Activated CD4-positive, alpha-beta T cell treated with anti-CD3 and anti-CD28 coated beads for 1 hour (primary cell): ENCODE results near the gene HS6ST3.

Experiments used
- DNase-seq: peaks from one replicate; pipeline ENCODE4 v3.0.0-alpha.2; 2020

The HS6ST3 gene

DNA sequence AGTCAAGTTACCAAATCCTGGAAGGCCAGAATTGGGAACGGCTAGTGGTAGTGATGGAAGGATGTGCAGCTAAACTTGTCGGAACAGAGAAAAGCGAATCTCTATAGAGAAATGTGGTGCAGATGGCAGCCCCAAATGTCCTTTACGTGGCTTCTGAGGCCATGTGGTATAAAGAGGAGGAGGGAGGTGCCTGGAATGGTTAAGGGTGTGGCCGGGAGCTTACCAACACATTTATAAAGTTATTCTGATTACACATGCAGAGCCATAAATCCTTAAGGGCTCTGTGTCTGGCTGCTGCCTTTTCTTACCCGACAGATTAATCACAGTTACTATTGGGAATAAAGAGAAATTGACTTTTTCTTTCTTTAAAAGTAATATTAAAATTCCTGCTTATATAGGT is 714.3 kb downstream of the HS6ST3 start:
- no peak for DNase-seq

DNA sequence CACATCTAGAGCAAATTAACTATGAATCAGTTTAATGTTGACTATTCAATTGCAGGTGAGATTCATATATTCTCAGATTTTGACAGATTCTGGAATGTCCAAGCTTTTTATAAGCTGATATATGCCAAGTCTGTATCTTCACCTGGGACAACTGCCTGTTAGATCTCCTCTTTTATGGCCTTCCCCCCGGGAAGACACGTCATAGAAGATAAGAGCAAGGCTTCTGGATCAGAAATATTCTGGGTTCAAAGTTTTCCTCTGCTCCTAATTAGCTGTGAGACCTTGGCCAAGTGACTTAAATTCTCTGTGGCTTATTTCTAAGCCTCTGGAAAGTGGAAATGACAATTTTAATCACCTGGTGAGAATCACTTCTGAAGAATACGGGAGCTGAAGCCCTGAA is 716.8 kb downstream of the HS6ST3 start:
- DNase-seq: no peak

DNA sequence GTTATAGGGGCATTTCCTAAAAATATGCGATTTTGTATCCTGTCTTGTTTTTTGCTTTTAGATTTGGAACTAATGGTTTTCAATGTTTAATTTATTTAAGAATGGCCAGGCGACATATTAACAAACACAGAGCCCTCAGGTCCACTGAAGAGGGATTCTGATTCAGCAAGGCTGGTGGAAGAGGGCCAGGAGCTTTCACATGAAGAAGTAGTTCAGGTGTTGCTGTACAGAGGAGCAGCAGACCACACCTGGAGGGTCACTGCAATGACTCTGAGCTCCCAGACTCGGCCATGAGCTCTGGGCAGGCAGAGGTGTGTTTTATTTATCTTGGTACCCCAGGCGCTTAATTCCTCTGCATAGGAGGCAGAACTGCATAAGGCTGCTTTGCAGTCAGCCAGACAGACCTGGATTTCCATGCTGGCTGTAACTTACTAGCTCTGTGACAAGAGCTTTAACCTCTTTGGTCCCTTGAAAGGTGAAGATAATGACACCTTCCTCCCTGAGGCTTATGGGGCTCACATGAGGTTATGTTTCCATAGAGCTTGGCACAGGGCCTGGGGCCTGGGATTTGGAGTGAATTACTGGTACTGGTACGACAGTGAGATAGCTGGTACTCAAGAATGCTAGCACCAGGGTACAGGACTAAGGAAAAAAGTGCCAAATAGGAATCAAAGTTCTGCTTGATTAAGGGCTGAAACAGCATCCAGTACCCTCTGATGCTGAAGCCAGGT is 719.6 kb downstream of the HS6ST3 start:
- DNase-seq: no peak

DNA sequence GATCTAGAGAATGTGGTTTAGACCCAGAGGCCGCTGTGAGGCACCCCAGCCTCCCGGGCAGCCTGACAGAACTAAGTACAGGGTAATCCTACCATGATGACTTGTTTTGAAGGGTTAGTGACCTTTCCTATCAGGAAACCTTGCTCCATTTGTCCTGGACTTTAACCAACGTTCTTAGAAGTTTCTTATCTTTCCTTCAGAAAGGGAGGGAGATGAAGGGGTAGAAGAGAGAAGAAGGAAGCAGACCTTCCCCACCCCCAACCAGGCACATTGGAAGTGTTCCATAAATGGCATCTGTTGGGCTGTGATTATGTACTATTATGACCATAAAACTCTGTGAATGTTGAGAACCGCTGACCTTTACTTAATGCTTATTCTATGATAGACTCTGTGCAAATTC is 720.2 kb downstream of the HS6ST3 start:
- no peak for DNase-seq

DNA sequence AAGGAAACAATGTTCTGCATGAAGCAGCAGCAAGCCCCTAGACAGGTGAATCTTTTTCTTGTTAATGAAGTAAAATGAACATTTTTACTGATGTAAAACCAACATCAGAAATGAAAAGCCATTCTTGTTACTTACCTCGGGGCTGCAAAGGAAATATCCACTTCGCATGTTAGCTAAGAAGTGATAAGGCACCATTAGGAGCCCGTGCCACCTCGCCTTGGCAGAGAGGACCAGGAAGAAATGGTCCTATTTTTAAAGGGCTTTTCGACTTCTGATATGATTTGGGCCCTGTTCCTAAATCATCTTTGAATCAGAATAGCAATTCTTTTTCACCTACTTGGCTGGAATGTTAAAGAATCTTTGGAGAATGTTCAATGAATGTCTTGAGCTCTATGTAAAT is 721.1 kb downstream of the HS6ST3 start:
- DNase-seq: no peak

DNA sequence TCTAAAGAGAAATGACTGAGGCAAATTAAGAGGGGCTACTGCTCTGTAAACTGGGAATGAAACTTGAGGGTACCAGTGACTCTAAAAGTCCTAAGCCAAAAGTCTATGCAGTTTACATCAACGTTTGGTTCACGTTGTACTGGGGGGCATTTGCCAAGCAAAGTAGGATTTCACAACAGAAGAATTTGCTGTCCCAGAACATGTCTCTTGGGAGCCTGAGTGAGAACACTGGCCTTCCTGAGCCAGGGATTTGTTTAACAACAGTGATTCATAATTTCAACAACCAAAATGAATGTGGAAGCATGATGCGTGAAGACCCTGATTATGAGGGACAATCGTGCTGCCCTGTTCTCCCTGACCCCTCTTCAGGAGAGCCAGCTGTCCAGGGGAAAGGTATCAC is 726.4 kb downstream of the HS6ST3 start:
- DNase-seq: no peak

DNA sequence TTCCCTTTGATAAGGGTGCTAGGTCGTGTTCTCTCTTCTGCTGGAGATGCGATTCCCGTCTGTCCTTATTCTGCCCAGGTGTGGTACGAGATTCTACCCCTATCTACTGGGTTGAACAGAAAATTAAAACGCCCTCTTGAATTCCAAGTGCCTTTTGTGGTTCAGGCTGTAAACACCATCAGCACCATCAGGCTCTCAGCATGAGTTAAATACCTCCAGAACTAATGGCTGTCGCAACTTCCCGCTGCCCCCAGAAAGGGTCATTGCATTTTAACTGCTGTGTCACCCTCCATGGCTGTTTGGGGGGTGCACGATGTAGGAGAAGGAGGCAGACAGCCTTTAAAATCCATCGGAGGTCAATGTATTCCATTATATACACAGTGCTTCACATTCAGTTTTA is 727.0 kb downstream of the HS6ST3 start:
- no peak for DNase-seq

DNA sequence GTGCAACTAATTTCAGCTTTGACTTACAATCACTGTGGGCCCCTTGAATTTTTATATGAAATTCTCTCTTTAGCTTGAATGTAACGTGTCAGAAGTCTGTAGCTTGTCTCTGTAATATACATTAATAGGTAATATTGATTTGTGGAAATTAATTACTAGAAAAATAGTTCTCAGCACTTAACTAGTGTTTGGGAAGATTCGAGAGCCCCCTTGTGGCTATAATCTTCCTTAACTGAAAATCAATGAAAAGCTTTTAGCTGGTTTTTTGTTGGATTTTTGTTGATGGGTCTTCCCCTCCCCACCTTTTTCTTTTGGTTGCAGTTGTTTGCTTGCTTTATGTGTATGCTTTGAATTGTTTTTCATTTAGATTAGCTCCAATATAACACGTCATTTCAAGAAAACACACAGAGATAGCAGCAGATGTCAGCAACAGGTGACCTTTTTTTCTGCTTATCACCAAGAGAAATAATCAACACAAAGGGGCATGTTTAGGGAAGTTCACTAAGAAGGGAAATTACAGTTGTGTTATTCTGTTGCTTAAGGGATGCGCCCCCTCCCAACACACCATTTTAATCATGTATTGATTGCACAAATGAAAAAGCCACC is 727.5 kb downstream of the HS6ST3 start:
- no peak for DNase-seq

DNA sequence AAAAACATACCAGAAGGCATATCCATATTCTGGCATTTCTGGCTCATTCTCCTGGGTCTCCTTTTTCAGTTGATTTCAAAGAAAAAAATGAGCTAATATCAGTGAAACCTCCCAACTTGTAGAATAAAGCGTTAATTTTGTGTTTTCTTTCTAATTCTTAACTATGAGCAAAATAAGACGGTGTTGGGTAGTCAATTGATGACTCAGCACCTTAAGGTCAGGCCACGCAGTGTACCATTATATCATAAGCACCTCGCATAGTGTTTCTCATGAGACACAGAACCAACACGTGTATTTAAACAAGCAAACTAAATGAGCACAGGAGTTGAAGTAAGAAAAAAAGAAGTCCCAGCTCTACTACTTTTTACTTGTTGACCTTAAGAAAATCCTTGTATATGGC is 729.5 kb downstream of the HS6ST3 start:
- no peak for DNase-seq

DNA sequence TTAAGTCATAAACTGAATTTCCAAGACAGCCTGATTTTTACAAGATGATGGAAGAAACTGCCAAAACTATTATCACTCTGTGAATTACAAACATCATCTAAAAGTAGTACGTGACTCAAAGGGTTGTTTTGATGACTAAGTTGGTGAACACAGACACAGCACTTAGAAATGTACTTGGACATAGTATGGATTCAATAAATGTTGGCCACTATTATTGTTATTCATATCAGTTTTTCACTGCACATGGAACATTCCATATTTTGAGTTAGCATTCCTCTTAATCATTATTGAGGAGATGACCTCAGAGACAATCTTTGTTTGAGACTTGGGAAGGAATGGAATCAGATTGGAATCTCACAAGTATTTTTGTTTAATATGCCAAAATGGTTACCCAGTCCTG is 731.5 kb downstream of the HS6ST3 start:
- DNase-seq: no peak

DNA sequence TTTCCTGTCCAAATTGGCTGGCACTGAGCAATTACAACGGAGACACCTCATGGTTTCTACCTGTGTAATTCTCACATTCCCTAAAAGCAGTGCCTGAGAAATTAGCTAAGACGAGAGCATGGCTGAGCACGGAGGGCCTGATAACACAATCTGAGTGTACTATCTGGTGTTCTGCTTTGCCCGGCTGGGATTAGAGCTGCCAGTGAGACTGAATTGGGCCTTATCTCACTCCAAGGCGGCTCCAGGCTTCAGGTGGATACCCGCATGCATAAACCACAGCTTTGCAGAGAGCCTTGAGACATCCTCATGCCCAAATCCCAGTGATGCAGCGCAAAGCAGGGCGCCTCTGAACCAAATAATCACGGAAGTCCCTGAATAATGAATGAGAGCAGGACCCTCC is 732.1 kb downstream of the HS6ST3 start:
- DNase-seq: no peak

DNA sequence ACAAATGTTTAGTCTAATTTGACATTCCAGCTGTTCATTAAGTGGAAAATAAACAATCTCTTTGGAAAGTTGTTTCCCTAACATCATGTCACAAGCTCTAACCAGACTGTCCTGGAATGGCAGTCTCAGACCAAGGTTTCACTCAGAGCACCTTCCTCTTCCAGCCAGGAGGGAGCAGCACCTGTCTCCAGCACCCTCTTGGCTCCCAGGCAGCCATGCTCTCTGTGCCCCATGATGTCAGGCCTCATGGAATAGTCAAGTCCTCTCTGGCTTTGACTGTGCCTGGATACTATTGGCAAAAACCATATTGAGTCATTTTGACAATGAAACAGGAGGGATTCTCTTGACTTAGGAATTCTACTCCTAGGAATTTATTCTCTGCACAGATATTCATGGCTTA is 733.0 kb downstream of the HS6ST3 start:
- no peak for DNase-seq

DNA sequence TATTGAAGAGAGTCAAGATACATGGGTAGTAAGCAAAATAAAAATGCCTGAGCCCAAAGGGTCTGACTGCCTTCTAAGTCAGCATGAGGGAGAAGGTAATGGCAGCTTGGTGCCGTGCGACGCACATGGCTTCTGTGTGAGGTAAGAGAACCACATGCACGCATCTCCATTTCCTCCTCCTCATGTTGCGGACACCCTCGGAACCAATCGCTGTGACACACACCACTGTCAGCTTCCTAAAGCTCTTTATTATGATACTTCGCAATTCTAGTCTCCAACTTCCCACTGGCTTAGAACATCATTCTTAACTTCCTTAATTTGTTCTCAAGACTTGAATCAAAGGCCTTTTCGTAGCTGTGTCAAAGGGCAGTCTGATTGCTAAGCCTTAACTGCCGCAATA is 734.2 kb downstream of the HS6ST3 start:
- DNase-seq: no peak

DNA sequence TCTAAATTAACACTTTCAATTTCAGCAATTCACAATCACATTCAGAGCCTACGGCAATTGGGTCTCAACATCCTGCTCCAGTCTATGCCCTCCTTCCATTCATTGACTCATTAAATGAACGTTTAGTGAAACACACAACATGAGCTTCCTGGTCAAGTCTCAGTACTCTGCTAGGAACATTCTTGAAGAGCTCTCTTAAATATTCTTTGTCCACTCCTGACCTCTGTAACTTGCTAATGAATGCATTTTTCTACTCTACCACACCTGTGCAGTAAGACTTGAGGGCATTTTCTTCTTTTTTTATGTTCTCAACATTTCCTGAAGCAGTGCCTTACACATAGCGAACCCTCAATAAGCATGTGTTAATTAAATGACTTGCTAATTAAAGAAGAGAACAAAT is 735.7 kb downstream of the HS6ST3 start:
- DNase-seq: no peak

DNA sequence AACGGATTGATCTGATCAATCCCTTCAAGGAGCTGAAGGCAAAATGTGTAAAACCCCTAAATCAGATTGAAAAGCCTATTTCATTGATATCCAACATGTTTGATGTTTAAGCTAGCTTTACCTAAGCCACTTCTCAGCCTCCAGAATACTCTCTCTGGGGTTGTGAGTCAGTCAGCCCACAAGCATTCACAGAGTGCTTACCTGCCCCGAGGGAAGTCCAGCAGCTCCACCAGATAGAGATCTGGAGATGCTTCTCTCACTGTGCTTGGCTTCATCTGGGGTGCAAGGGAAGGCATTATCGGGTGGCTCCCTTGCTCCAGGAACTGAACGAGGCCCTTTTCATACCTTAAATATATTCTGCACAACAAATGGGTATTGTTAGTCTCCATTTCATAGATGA is 744.7 kb downstream of the HS6ST3 start:
- no peak for DNase-seq

DNA sequence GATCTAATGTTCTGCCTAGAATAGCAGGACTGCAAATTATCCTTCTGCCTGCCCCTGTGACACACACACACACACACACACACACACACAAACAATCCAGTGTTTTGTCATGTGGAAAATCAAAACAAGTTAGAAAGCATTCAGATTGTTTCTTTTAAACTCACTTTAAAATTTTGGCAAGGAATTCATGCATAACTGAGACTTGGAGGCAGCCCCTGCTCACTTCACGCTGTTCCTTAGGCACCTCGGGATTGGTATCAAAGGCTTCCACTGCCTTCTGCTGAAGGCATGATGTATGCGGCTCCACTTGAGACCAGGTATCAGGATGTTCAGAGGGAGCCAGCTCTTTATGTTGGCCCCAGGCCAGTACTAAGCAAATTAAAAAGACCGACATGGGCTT is 745.6 kb downstream of the HS6ST3 start:
- no peak for DNase-seq

DNA sequence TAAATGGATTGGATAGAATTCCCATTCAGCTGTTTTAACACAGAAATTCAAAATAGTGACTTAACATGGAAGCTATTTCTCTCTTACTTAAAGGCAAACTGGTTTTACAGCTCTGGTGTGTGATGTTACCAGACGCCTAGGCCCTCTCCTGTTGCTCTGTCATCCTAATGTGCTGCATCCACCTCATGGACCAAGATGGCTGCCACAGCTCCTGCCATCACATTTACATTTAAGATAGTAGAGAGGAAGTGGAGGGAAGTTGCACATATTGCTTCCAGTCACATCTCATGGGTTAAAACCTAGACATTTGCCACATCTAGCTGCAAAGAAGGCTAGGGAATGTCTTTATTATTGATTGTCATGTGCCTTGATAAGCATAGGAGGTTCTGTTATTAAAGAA is 746.8 kb downstream of the HS6ST3 start:
- no peak for DNase-seq

DNA sequence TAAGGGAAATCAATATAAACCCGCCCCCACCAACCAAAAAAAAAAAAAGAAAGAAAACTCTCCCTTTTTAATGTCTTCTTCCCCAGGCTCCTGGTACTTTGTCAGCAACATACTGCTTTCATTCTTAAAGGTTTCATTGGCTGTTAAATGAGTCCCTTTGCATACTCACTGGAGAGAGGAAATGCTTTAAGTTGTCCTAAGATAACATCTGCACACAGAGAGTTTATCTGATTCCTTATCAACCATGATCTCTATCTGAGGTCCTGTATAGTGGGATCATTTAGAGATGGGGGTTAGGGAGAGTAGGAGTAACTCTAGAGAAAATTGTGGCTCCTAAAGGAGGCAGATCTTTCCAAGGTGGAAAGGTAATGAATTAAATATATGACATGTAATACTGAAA is 747.9 kb downstream of the HS6ST3 start:
- no peak for DNase-seq

DNA sequence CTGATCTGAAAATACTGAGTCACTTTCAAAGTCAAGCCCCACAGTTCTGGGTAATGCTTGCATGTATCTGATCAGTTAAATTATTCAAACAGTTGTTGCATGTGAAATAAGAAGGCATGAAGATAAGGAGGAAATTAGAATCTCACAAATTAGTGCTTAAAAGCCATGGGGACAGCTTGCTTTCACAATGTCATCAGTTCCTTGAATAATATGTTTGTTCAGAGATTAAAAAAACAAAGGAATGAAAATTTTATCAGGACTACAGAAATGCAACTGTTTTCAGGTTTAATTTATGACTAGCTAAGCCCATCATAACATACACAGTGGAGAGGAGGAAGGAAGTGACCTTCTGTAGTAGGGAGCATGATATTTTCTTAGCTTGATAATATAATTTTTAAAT is 754.3 kb downstream of the HS6ST3 start:
- no peak for DNase-seq

DNA sequence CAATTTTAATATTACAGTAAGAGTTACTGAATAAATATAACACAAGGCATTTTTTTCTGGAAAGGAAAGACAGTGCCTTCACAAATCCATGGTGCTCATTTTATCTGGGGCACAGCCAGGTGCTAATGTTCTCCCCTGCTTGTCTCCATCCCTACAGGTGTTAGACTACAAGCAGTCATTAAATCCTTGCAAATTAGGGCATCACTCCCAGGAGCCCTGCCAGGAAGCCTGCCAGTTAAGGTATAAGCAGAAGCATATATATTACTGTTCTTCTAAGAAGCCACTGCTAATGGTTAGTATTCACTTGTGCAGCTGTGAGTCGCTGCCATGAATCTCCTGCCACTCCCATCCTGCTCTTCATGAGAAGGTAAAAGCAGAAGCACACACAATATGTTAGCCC is 754.7 kb downstream of the HS6ST3 start:
- no peak for DNase-seq

DNA sequence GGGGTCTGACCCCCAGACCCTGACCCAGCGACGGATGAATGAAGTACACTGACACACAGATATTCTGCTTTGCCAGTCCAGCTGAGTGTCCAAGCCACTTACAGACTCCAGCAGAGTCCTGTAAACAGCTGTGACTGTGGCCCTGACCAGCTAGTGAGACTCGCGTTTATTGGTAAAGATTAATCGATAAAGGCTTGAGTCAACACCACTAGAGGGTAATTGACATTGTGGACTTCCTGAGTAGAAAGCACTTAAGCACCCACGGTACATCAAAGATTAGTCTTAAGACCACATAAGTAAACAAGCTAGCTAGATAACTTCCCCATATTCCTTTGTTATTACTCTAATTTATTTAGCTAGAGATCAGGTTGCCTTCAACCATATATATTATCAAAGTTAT is 758.4 kb downstream of the HS6ST3 start:
- no peak for DNase-seq

DNA sequence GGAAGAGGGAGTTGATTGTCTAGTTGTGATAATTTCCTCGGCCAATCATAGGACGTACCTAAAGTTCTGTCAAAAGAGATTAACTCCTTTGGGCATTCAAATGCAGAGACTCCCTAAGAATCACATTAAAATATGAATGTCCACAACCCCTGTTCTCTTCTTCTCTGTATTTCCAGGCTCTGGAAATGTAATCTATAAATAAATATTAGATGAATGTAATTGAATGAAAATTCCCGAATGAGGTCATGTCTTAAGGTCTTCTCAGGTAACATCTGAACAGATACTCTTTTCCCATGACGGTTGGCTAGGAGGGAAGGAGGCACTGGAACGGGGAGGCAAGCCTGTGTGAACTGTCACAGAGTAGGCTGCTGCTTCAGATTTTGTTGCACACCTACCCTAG is 759.2 kb downstream of the HS6ST3 start:
- no peak for DNase-seq

DNA sequence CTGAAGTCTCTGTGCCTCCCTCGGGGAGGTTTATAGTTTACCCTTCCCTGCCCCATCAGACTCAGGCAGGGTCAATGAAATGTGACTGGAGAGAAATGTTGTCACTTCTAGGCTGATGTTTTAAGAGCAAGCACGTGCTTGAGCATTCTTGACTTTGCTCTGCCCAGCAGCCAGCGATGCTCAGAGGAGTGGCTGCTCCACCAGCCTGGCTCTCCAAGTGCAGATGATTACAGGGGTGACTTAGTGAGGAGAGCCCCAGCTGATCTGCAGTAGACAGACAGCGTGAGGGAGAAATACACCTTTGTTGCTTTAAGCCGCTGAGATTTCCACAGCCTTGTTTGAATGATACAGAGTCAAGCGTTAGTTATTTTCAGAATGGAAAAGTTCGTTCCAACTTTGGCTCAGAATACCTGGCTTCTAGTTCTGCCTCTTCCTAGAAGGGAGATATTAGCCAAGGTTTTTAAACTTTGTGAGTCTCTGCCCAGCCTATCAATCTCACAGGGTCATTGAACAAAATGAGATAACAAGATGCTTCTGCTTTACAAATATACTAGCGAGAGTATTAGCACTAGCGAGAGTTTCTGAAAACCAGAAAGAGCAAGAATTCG is 760.7 kb downstream of the HS6ST3 start:
- DNase-seq: no peak

DNA sequence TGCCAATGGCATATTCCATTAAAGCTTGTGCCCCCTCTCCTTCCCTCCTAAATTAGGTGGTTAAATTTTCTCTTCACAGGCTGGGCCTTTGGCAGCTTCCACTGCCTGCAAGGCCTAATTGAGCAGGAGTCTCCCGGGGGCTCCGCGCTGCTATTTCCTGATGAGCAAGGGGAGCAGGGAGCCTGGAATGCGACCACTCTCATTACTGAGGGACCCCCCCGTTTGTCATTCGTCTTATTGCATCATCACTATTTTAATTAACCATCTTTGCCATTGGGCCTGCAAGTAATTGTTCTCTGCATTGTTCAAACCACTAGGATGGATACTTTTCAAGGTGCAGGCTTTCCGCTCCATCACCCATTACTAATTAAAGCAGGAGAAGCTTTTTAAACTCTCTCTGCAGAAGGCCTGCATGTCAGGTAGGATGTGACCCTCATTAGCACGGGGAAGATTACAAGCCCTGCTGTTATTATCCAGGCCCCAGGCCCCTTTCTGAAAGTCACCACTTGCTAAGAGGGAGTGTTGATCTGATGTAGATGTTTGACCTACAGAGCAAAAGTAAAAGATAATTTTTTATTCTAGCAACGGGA is 762.0 kb downstream of the HS6ST3 start:
- DNase-seq: no peak
